HEK293 (cell line): ENCODE data around the gene SLC5A10.

ENCODE experiments used
- CTCF ChIA-PET: fragments of 350-600 bp; formaldehyde crosslinking; extraction: SDS; loops from one replicate; lab custom pipeline; 2021; ENCODE audit warnings: antibody characterized with exemption; lab: Yijun Ruan, JAX
- POLR2A ChIA-PET: fragments of 300-600 bp; formaldehyde crosslinking; extraction: SDS; loops from one replicate; lab custom pipeline; 2020; ENCODE audit warnings: antibody characterized with exemption, inconsistent platforms; lab: Yijun Ruan, JAX
- H3K27ac ChIP-seq: fragments of 200-500 bp; sonication (Bioruptor generic); 2 replicates; pipeline ENCODE4 v1.5.1; 2014; ENCODE audit warnings: low read depth, low read length, control low read depth, inconsistent platforms; ENCODE audit errors: extremely low read depth
- H3K36me3 ChIP-seq, 2 experiments: fragments of 200-500 bp in 1 of 2; sonication (Bioruptor generic) in 1 of 2; 1 replicate in 1 of 2; 2 replicates in 1 of 2; pipeline ENCODE4 v1.5.1; 2014 to 2017; ENCODE audit warnings: inconsistent platforms in 2 of 2, low read length in 2 of 2; ENCODE audit not compliant: control insufficient read depth in 2 of 2, insufficient read depth in 1 of 2
- H3K4me1 ChIP-seq: fragments of 200-500 bp; sonication (Bioruptor generic); 2 replicates; pipeline ENCODE4 v1.5.1; 2014; ENCODE audit warnings: mild to moderate bottlenecking, low read length, inconsistent platforms; ENCODE audit not compliant: control insufficient read depth, insufficient read depth
- H3K4me3 ChIP-seq: 2 replicates; pipeline ENCODE4 v1.5.1; 2011; ENCODE audit warnings: low read depth, mild to moderate bottlenecking, control low read depth, low read length, moderate library complexity
- H3K9me3 ChIP-seq: fragments of 200-500 bp; sonication (Bioruptor generic); 2 replicates; pipeline ENCODE4 v1.5.1; 2014; ENCODE audit warnings: low read depth, low read length, inconsistent platforms; ENCODE audit not compliant: control insufficient read depth, insufficient read depth
- EGR2 ChIP-seq: fragments of 450-650 bp; formaldehyde crosslinking; IDR thresholded peaks from 2 replicates; pipeline ENCODE4 v1.5.1; 2016; ENCODE audit warnings: low read depth, missing biosample characterization, missing genetic modification characterization
- KLF17 ChIP-seq: fragments of 450-650 bp; formaldehyde crosslinking; IDR thresholded peaks from 2 replicates; pipeline ENCODE4 v1.5.1; 2016; ENCODE audit warnings: missing biosample characterization, missing genetic modification characterization
- PATZ1 ChIP-seq: fragments of 450-650 bp; formaldehyde crosslinking; IDR thresholded peaks from 2 replicates; pipeline ENCODE4 v1.5.1; 2016; ENCODE audit warnings: missing biosample characterization, missing genetic modification characterization
- PBX3 ChIP-seq: sonication (generic); formaldehyde crosslinking; IDR thresholded peaks from 2 replicates; pipeline ENCODE4 v1.8.1; 2022; ENCODE audit warnings: mild to moderate bottlenecking, moderate library complexity, missing genetic modification reagents
- SP7 ChIP-seq: fragments of 450-650 bp; formaldehyde crosslinking; IDR thresholded peaks from 2 replicates; pipeline ENCODE4 v1.5.1; 2016; ENCODE audit warnings: missing biosample characterization, missing genetic modification characterization
- ZBTB1 ChIP-seq: fragments of 450-650 bp; formaldehyde crosslinking; IDR thresholded peaks from 2 replicates; pipeline ENCODE4 v1.5.1; 2016; ENCODE audit warnings: missing biosample characterization, missing genetic modification characterization
- ZBTB10 ChIP-seq: fragments of 450-650 bp; formaldehyde crosslinking; IDR thresholded peaks from 2 replicates; pipeline ENCODE4 v1.5.1; 2016; ENCODE audit warnings: missing biosample characterization, missing genetic modification characterization
- ZBTB21 ChIP-seq: fragments of 450-650 bp; formaldehyde crosslinking; IDR thresholded peaks from 2 replicates; pipeline ENCODE4 v1.5.1; 2017; ENCODE audit warnings: missing biosample characterization, missing genetic modification characterization
- ZNF174 ChIP-seq: fragments of 450-650 bp; formaldehyde crosslinking; IDR thresholded peaks from 2 replicates; pipeline ENCODE4 v1.5.0; 2017; ENCODE audit warnings: missing biosample characterization, mild to moderate bottlenecking, missing genetic modification characterization
- ZNF280C ChIP-seq: fragments of 450-650 bp; formaldehyde crosslinking; IDR thresholded peaks from 2 replicates; pipeline ENCODE4 v1.5.1; 2016; ENCODE audit warnings: missing biosample characterization, missing genetic modification characterization
- ZNF366 ChIP-seq: fragments of 450-650 bp; formaldehyde crosslinking; conservative IDR thresholded peaks from 2 replicates; pipeline ENCODE4 v1.5.1; 2016; ENCODE audit warnings: missing biosample characterization, missing genetic modification characterization
- ZNF501 ChIP-seq: fragments of 450-650 bp; formaldehyde crosslinking; IDR thresholded peaks from 2 replicates; pipeline ENCODE4 v1.5.1; 2016; ENCODE audit warnings: missing biosample characterization, missing genetic modification characterization
- ZNF623 ChIP-seq: fragments of 450-650 bp; formaldehyde crosslinking; IDR thresholded peaks from 2 replicates; pipeline ENCODE4 v1.5.1; 2016; ENCODE audit warnings: missing biosample characterization, missing genetic modification characterization
- ZSCAN30 ChIP-seq: fragments of 450-650 bp; IDR thresholded peaks from 2 replicates; pipeline ENCODE4 v1.5.1; 2018; ENCODE audit warnings: missing biosample characterization, mild to moderate bottlenecking, missing genetic modification characterization, moderate library complexity

SLC5A10 gene

GRCh38 chr17:18968945-18969887, 17.3 kb downstream of the SLC5A10 start (continued):
- TF ChIP-seq ZNF280C (no peak), ZNF174 (no peak), ZBTB10 (tag by site-specific recombination) (no peak), ZNF501 (tag by site-specific recombination) (no peak), EGR2 (tag by site-specific recombination) (peak; percentile 33; the same call in 1 of the 2 replicates), PBX3 (no peak), SP7 (tag by site-specific recombination) (peak; percentile 12; the same call in 1 of the 2 replicates), ZBTB1 (tag by site-specific recombination) (no peak), KLF17 (tag by site-specific recombination) (peak; percentile 71)

- TF ChIP-seq ZBTB21 (tag by site-specific recombination) (no peak), ZNF366 (tag by site-specific recombination) (no peak), PATZ1 (no peak), ZNF623 (tag by site-specific recombination) (no peak), ZBTB1 (tag by site-specific recombination) (no peak), ZSCAN30 (tag by site-specific recombination) (no peak)
- Histone ChIP-seq H3K27ac (no peak overlapping the region), H3K4me3 (no peak overlapping the region), H3K9me3 (no peaks in the 10 kb centered on the region), H3K36me3 (peaks cover 0 to 32% of the 10 kb centered on the region in 2 experiments; a peak in 2 of 3 replicates), H3K4me1 (peaks cover 11% of the 10 kb centered on the region)
- ChIA-PET POLR2A (no interaction called here), CTCF (interaction anchor here (0.6 to 1.8 kb wide), 3 partner anchors 10 to 121 kb away, joined by 3 to 13 read pairs (median 7); no protein-coding TSS in a partner anchor)
Measured at GRCh38 chr17:18970582-18971480, 18.9 kb downstream of the SLC5A10 start.
